Ishikawa (cell line): ENCODE data around the gene COL6A5.

Experiments
- CEBPB ChIP-seq: IDR thresholded peaks from 2 replicates; pipeline ENCODE4 v1.6.1; 2012
- CREB1 ChIP-seq: IDR thresholded peaks from 2 replicates; pipeline ENCODE4 v1.6.1; 2012; ENCODE audit warnings: low read depth
- EGR1 ChIP-seq: IDR thresholded peaks from 2 replicates; pipeline ENCODE4 v1.6.1; 2012
- EP300 ChIP-seq: IDR thresholded peaks from 2 replicates; pipeline ENCODE4 v1.6.1; 2012; ENCODE audit warnings: borderline replicate concordance
- MAX ChIP-seq: IDR thresholded peaks from 2 replicates; pipeline ENCODE4 v1.6.1; 2012
- NFIC ChIP-seq: IDR thresholded peaks from 2 replicates; pipeline ENCODE4 v1.6.1; 2012
- RAD21 ChIP-seq: IDR thresholded peaks from 2 replicates; pipeline ENCODE4 v1.6.1; 2012; ENCODE audit warnings: low read depth
- REST ChIP-seq: IDR thresholded peaks from 2 replicates; pipeline ENCODE4 v1.6.1; 2012; ENCODE audit warnings: low read depth, mild to moderate bottlenecking
- TAF1 ChIP-seq: IDR thresholded peaks from 2 replicates; pipeline ENCODE4 v1.6.1; 2012; ENCODE audit warnings: low read depth, mild to moderate bottlenecking
- TCF12 ChIP-seq: IDR thresholded peaks from 2 replicates; pipeline ENCODE4 v1.6.1; 2012; ENCODE audit warnings: low read depth
- TEAD4 ChIP-seq: IDR thresholded peaks from 2 replicates; pipeline ENCODE4 v1.6.1; 2012
- USF1 ChIP-seq: IDR thresholded peaks from 2 replicates; pipeline ENCODE4 v1.6.1; 2012
- YY1 ChIP-seq: IDR thresholded peaks from 2 replicates; pipeline ENCODE4 v1.6.1; 2012; ENCODE audit warnings: low read depth
- ZBTB7A ChIP-seq: IDR thresholded peaks from 2 replicates; pipeline ENCODE4 v1.6.1; 2012; ENCODE audit warnings: low read depth

- TF ChIP-seq REST, result no peak
- no peak for TF ChIP-seq USF1
- no peak for TF ChIP-seq CEBPB
- no peak for TF ChIP-seq MAX
- no peak for TF ChIP-seq CREB1
- no peak for TF ChIP-seq EP300
- no peak for TF ChIP-seq TAF1
- no peak for TF ChIP-seq YY1
- no peak for TF ChIP-seq EGR1
- TF ChIP-seq RAD21, result no peak
- no peak for TF ChIP-seq ZBTB7A
- no peak for TF ChIP-seq NFIC
- TF ChIP-seq TCF12, result no peak
- TF ChIP-seq TEAD4, result no peak
These were observed 124.7 kb downstream of the COL6A5 start for GRCh38 chr3:130470126-130470525.
